ENCODE results near the gene KCNH2.

KCNH2 gene

GRCh38 chr7:150999497-151000230 is 21.5 kb upstream of the KCNH2 start:
- H3K4me3 ChIP-seq (ENCODE audit: control insufficient read depth, low read depth, low read length), result no peak overlapping the region
- DNase-seq (ENCODE audit: low read depth), result no peak
- TF ChIP-seq, protein P1, sequence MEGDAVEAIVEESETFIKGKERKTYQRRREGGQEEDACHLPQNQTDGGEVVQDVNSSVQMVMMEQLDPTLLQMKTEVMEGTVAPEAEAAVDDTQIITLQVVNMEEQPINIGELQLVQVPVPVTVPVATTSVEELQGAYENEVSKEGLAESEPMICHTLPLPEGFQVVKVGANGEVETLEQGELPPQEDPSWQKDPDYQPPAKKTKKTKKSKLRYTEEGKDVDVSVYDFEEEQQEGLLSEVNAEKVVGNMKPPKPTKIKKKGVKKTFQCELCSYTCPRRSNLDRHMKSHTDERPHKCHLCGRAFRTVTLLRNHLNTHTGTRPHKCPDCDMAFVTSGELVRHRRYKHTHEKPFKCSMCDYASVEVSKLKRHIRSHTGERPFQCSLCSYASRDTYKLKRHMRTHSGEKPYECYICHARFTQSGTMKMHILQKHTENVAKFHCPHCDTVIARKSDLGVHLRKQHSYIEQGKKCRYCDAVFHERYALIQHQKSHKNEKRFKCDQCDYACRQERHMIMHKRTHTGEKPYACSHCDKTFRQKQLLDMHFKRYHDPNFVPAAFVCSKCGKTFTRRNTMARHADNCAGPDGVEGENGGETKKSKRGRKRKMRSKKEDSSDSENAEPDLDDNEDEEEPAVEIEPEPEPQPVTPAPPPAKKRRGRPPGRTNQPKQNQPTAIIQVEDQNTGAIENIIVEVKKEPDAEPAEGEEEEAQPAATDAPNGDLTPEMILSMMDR (conservative IDR thresholded peaks at IDR 0.05; ENCODE audit: control insufficient read depth, insufficient read depth, low read depth, low read length), result no peak

GRCh38 chr7:150999001-150999400 is 20.9 kb upstream of the KCNH2 start:
- TF ChIP-seq, protein P1 (conservative IDR thresholded peaks at IDR 0.05; ENCODE audit: control insufficient read depth, insufficient read depth, low read depth, low read length), result no peak
- H3K4me3 ChIP-seq (ENCODE audit: control insufficient read depth, low read depth, low read length), result no peak overlapping the region
- no peak for DNase-seq (ENCODE audit: low read depth)

DNA sequence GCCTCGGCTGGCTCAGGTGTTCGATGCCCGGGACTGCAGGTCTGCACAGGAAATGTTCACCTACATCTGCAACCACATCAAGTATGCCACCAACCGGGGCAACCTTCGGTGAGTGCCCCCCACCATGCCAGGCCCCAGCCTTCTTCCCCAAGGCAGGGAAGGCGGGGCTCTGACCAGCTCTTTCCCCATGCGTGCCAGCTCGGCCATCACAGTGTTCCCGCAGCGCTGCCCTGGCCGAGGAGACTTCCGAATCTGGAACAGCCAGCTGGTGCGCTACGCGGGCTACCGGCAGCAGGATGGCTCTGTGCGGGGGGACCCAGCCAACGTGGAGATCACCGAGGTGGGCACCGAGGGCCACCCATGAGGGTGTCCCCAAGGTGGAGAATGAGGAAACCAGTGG is 20.2 kb upstream of the KCNH2 start:
- TF ChIP-seq, protein P1 (conservative IDR thresholded peaks at IDR 0.05; ENCODE audit: control insufficient read depth, insufficient read depth, low read depth, low read length), result no peak
- no peak overlapping the region for H3K4me3 ChIP-seq (ENCODE audit: control insufficient read depth, low read depth, low read length)

DNA sequence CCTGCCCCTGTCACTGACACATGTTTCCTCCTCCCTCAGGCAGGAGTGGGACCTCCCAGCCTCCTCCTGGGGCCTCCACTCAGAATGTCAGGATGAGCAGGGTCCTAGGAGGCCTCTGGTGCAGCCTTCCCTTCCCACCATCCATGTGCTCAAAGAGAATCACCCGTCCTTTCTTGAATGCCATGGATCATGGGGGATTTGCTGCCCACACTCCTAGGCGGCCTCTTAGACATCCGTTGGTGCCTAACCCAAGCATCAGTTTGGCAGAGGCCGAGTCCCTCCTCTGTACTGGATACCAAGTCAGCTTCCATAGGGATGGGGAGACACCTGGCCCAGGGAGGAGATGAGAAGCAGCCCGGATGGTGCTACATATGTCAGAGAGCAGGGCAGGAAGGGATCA is 19.7 kb upstream of the KCNH2 start:
- TF ChIP-seq, protein P1 (conservative IDR thresholded peaks at IDR 0.05; ENCODE audit: control insufficient read depth, insufficient read depth, low read depth, low read length), result no peak

More for the DNA sequence above, 20.2 kb upstream of the KCNH2 start:
- no peak for DNase-seq (ENCODE audit: low read depth)

GRCh38 chr7:150997075-150997511 is 19.0 kb upstream of the KCNH2 start:
- H3K4me3 ChIP-seq (ENCODE audit: control insufficient read depth, low read depth, low read length), result no peak overlapping the region
- DNase-seq (ENCODE audit: low read depth), result no peak
- TF ChIP-seq, protein P1 (conservative IDR thresholded peaks at IDR 0.05; ENCODE audit: control insufficient read depth, insufficient read depth, low read depth, low read length), result no peak

More for the DNA sequence above, 19.7 kb upstream of the KCNH2 start:
- DNase-seq (ENCODE audit: low read depth), result no peak
- no peak overlapping the region for H3K4me3 ChIP-seq (ENCODE audit: control insufficient read depth, low read depth, low read length)

DNA sequence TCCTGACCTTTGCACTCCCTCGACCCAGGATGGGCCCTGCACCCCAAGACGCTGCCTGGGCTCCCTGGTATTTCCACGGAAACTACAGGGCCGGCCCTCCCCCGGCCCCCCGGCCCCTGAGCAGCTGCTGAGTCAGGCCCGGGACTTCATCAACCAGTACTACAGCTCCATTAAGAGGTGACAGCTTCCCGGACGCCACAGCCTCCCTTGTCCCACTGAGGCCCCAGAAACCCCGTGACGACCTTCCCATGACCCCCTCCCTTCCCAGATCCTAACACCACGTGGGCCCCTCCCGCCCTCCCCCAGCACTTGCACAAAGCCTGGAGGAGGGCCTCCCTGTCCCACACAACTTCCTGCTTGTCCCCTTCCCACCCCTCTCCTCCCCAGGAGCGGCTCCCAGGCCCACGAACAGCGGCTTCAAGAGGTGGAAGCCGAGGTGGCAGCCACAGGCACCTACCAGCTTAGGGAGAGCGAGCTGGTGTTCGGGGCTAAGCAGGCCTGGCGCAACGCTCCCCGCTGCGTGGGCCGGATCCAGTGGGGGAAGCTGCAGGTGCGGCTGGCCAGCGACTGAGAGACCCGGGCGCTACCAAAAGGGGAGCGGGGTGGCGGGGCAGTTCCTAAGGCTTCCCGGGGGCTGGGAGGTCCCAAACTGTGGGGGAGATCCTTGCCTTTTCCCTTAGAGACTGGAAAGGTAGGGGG is 18.4 kb upstream of the KCNH2 start:
- no peak for DNase-seq (ENCODE audit: low read depth)
- H3K4me3 ChIP-seq (ENCODE audit: control insufficient read depth, low read depth, low read length), result no peak overlapping the region
- TF ChIP-seq, protein P1 (conservative IDR thresholded peaks at IDR 0.05; ENCODE audit: control insufficient read depth, insufficient read depth, low read depth, low read length), result no peak

Measured in fibroblast of mammary gland (primary cell).